Activated naive CD4-positive, alpha-beta T cell treated with anti-CD3 and anti-CD28 coated beads, Interleukin-2, amount 50 U/mL, for 24 hours (primary cell): ENCODE data around the gene DHRS2.
"Not testable (repeated sequence)": the region's sequence is repeated elsewhere in the genome, so short reads cannot be mapped to it uniquely, and the experiment has no call there.

Source experiments
- H3K27ac Mint-ChIP-seq: one replicate; pipeline ENCODE4 v1.8.0; 2021; ENCODE audit warnings: mild to moderate bottlenecking, mixed read lengths
- H3K27me3 Mint-ChIP-seq: one replicate; pipeline ENCODE4 v1.8.0; 2021; ENCODE audit warnings: mixed read lengths
- H3K36me3 Mint-ChIP-seq: one replicate; pipeline ENCODE4 v1.8.0; 2021; ENCODE audit warnings: mixed read lengths
- H3K4me1 Mint-ChIP-seq: one replicate; pipeline ENCODE4 v1.8.0; 2021; ENCODE audit warnings: mixed read lengths
- H3K4me3 Mint-ChIP-seq: one replicate; pipeline ENCODE4 v1.8.0; 2021; ENCODE audit warnings: mild to moderate bottlenecking, mixed read lengths
- H3K9me3 Mint-ChIP-seq: one replicate; pipeline ENCODE4 v1.8.0; 2021; ENCODE audit warnings: mixed read lengths

Gene DHRS2

DNA sequence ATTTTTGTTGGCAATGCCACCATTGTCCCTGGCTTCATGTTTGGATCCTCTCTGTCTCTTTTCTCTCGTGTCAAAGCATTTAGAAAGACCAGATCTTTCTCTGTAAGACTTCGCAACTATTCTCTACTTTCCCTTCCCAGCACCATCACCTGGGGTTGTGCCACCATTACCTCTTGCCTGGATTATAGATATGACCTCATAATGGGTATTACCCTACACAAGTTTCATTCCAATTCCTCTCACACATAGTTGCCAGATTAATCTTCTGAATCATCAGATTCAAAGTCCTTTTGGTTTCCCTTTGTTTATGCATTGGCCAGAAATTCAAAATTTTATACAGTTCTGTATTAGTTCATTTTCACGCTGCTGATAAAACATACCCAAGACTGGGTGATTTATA lies 27.2 kb upstream of the DHRS2 start:
- Mint-ChIP-seq H3K9me3 (peaks cover 6% of the 10 kb centered on the region), H3K27me3 (no peaks in the 10 kb centered on the region), H3K4me1 (peaks cover 50% of the 10 kb centered on the region), H3K36me3 (peaks cover 3% of the 10 kb centered on the region), H3K4me3 (peak overlapping the region; percentile 17), H3K27ac (peak overlapping the region; percentile 84)

DNA sequence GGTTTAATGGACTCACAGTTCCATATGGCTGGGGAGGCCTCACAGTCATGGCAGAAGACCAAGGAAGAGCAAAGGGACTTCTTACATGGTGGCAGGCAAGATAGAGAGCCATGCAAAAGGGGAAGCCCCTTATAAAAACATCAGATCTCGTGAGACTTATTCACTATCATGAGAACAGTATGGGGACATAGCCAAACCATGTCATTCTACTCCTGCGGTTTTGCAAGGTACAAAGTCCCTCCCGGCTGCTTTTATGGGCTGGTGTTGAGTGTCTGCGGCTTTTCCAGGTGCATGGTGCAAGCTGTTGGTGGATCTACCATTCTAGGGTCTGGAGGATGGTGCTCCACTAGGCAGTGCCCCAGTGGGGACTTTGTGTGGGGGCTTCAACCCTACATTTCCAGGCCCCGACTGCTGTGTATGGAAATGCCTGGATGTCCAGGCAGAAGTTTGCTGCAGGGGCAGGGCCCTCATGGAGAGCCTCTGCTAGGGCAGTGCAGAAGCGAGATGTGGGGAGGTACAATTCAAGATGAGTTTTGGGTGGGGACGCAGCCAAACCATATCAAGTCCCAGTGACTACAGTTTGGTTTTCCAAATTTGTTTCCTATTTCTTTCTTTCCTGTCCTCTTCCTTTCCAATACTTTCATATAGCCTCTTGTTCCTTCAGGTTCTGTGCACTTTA lies 26.6 kb upstream of the DHRS2 start:
- H3K36me3 Mint-ChIP-seq, H3K27me3 Mint-ChIP-seq, H3K9me3 Mint-ChIP-seq: not testable (repeated sequence)
- Mint-ChIP-seq H3K4me3 (peak overlapping the region; percentile 24), H3K4me1 (peaks cover 50% of the 10 kb centered on the region), H3K27ac (peak overlapping the region; percentile 84)

DNA sequence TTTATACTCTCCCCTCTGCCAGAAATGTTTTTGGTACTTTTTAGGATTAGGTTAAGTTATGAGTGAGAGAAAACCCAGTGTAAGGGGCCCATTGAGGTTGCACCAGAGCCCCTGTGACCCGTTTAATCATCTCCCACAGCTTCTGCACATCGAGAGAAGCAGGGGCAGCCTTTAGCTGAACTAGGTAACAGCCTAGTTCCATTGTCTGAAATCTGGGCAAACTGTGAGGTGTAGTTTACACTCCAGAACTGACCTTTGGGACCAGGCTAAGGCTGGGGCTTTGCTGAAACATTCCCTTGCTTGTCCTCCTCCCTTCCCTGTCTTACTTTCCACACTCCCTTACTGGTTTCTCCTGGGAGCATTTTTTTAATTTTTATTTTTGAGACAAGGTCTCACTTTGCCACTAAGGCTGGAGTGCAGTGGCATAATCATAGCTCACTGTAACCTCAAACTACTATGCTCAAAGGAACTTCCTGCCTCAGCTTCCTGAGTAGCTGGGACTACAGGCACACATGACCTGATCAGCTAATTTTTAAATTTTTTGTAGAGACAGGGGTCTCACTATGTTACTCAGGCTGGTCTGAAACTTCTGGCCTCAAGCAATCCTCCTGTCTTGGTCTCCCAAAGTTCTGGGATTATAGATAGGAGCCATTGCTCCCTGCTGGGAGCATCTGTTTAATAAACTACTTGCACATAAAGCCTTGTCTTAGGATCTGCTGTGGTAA lies 25.9 kb upstream of the DHRS2 start:
- Mint-ChIP-seq H3K27me3 (no peaks in the 10 kb centered on the region), H3K4me3 (peak overlapping the region; percentile 75), H3K9me3 (peaks cover 6% of the 10 kb centered on the region), H3K4me1 (peaks cover 50% of the 10 kb centered on the region), H3K27ac (peak overlapping the region; percentile 99), H3K36me3 (peaks cover 3% of the 10 kb centered on the region)

DNA sequence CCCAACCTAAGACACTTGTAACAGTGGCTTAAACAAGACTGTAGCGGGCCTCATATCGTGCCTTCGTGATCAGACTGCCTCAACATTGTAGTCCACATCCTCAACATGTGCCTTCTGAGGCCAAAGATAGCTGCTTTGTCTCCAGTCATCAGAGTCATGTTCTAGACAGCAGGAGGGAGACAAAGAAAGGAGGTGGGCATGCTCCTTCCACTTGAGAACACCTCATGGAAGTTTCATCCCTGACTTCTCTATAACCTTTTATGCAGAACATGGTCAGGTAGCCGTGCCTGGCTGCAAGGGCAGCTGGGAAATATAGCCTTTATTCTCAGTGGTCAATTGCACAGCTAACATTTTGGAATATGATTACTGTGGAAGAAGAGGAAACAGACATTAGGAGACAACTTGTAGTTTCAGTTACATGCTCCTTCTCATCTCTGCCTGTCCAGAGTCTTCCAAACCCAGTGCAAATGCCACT lies 25.3 kb upstream of the DHRS2 start:
- Mint-ChIP-seq H3K4me3 (peak overlapping the region; percentile 75), H3K27ac (peak overlapping the region; percentile 99), H3K36me3 (peaks cover 3% of the 10 kb centered on the region), H3K4me1 (peaks cover 46% of the 10 kb centered on the region), H3K27me3 (no peaks in the 10 kb centered on the region), H3K9me3 (peaks cover 6% of the 10 kb centered on the region)

DNA sequence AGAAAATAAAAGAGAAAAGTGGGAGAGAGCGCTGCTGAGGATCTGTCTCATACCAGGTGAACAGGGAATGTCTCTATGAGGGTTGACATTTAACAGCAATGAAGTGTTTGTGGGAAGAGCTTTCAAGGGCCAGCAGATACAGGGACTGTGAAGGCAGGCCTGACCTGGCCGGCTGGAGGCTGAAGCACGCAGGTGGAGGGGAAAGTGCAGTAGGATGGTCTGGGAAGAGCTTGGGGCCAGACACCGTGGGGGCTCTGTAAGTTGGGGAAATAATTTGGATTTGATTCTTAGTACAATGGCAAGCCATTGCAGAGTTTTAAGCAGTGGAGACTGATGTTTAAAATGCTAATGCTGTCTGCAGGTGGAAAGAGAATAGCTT lies 23.8 kb upstream of the DHRS2 start:
- H3K4me3 Mint-ChIP-seq: no peak overlapping the region
- peaks cover 38% of the 10 kb centered on the region for H3K4me1 Mint-ChIP-seq
- no peak overlapping the region for H3K27ac Mint-ChIP-seq
- peaks cover 6% of the 10 kb centered on the region for H3K9me3 Mint-ChIP-seq
- H3K36me3 Mint-ChIP-seq: peaks cover 3% of the 10 kb centered on the region
- no peaks in the 10 kb centered on the region for H3K27me3 Mint-ChIP-seq

DNA sequence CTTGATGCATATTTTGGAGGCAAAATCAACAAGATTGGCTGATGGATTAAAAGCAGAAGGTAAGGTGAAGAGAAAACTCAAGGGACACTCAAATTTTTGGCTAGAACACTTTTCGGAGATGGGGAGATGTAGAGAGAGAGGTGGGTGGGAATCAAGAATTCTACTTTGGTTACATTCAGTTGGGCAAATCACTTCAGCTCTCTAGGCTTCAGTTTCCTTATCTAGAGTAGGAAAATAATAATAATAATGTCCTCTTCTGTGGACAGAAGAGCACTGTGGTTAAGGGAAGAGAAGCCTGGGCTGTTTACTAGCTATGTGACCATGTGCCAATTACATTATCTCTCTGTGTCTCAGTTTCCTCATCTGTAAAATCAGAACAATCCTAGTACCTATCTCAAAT lies 23.4 kb upstream of the DHRS2 start:
- no peak overlapping the region for H3K27ac Mint-ChIP-seq

DNA sequence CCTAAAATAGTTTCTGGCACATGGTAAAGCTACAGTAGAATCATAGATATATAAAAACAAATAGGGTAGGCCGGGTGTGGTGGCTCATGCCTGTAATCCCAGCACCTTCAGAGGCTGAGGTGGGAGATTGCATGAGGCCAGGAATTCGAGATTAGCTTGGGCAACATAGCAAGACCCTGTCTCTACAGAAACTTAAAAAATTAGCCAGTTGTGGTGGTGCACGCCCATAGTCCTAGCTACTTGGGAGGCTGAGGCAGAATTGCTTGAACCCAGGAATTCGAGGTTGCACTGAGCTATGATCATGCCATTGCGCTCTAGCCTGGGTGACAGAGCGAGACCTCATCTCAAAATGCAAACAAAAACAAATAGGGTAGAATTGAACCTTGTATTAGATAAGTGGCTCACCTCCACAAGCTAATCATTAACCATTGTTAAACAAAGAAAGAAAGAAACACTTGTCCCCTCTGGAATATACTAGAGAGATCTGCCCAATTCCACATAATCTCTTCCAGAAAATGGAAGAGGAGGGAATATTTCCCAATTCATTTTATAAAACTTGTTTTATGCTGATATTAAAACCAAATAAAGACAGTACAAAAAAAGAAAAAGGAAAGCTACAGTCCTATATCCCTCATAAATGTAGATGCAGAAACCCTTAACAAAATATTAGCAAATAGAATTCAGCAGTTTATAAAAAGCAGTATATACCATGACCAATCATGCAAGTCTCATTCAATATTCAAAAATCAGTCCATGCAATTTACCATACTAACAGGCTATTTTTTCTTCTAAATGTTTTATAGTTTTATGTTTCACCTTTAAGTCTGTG lies 22.7 kb upstream of the DHRS2 start:
- H3K27me3 Mint-ChIP-seq: no peaks in the 10 kb centered on the region
- no peak overlapping the region for H3K27ac Mint-ChIP-seq
- H3K9me3 Mint-ChIP-seq: peaks cover 6% of the 10 kb centered on the region
- no peak overlapping the region for H3K4me3 Mint-ChIP-seq
- H3K36me3 Mint-ChIP-seq: peaks cover 3% of the 10 kb centered on the region
- peaks cover 37% of the 10 kb centered on the region for H3K4me1 Mint-ChIP-seq

More for the DNA sequence above, 23.4 kb upstream of the DHRS2 start:
- Mint-ChIP-seq H3K36me3 (peaks cover 3% of the 10 kb centered on the region), H3K4me1 (peaks cover 37% of the 10 kb centered on the region), H3K9me3 (peaks cover 6% of the 10 kb centered on the region), H3K27me3 (no peaks in the 10 kb centered on the region), H3K4me3 (no peak overlapping the region)

DNA sequence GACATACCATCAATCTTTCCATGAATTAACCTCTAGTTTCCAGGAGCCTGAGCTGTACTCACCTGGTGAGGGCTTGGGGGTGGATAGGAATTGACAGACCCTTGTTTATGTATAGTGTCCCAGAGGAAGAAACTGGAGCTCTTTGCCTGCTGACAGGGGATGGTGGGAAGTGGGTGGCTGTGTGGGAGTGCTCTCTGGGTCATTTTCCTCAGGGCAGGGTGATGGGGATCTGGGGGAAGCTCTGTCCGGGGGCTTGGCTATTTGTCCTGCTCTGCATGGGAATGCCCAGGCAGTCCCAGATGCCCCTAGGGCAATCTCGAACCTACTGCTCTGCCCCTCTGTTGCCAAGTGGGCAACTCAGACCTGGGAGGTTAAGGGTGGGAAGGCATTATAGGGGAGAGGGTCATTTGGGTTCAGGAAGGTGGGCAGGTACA lies 21.8 kb upstream of the DHRS2 start:
- Mint-ChIP-seq H3K4me3 (no peak overlapping the region), H3K36me3 (peaks cover 1% of the 10 kb centered on the region), H3K27ac (peak overlapping the region; percentile 25), H3K27me3 (no peaks in the 10 kb centered on the region), H3K4me1 (peaks cover 28% of the 10 kb centered on the region), H3K9me3 (no peaks in the 10 kb centered on the region)

DNA sequence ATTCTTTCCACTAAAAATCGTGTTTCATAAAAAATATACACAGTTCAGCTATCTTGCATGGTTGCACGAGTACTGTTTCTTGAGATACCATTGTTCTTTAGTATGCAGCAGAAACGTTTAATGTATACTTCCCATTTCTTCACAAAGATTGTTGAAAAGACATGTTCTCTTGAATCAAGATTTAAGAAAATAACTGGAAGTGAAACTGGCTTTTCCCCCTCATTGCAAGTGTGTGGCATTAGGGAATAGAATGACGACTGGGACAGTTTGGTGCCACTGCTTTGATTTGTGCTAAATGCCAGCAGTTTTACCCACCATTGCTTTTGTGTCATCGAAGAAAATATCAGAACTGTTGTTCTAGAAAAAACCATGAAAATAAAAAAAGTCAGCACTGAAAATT lies 20.3 kb upstream of the DHRS2 start:
- no peak overlapping the region for H3K4me3 Mint-ChIP-seq
- no peaks in the 10 kb centered on the region for H3K36me3 Mint-ChIP-seq
- no peaks in the 10 kb centered on the region for H3K9me3 Mint-ChIP-seq
- H3K4me1 Mint-ChIP-seq: peaks cover 13% of the 10 kb centered on the region
- H3K27me3 Mint-ChIP-seq: peaks cover 2% of the 10 kb centered on the region
- no peak overlapping the region for H3K27ac Mint-ChIP-seq

DNA sequence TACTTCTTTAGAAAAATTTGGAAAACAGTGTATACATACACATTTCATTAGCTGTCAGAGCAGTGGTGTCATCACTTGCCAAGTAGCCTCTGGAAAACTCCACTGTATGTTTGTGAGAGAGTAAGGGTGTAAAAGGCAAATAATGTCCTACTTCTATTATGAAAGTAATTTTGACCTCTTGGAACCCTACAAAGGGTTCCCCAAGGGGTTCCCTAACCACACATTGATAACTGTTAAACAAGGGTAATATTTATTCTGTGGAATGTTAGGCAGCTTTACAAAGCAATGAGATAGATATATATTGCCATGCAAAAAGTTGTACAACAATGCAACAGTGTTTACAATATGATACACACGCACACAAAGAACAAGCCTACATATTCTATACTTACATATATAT lies 18.6 kb upstream of the DHRS2 start:
- Mint-ChIP-seq H3K4me3 (no peak overlapping the region), H3K9me3 (no peaks in the 10 kb centered on the region), H3K4me1 (peaks cover under 1% of the 10 kb centered on the region), H3K27ac (no peak overlapping the region), H3K36me3 (peaks cover 1% of the 10 kb centered on the region), H3K27me3 (peaks cover 3% of the 10 kb centered on the region)

DNA sequence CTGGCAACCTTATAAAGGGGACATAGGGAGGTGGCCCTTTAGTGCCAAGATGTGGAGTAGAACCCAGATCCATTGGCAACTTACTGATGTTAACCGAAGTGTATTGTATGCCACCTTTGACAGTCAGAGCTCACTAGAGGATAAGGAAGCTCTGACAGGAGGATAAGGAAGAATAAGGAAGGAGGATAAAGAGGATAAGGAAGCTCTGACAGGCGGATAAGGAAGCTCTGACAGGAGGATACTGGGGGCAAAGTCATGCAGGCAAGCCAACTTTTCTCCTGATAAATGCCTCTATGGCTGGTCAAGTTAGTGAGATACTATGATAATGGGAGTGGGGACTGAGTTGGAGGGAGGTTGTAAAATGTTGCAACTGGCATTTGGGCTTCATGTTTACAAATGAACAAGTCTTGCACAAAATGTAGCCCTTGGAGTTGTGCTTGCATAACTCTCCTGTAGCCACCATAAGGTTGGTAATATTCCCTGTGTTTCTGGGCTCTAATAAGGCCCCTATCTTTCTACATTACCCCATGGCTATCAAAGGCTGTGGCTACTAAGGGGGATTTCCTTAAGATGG lies 17.7 kb upstream of the DHRS2 start:
- Mint-ChIP-seq H3K4me1 (no peaks in the 10 kb centered on the region), H3K4me3 (no peak overlapping the region), H3K27me3 (peaks cover 4% of the 10 kb centered on the region), H3K27ac (no peak overlapping the region), H3K9me3 (no peaks in the 10 kb centered on the region), H3K36me3 (peaks cover 1% of the 10 kb centered on the region)

DNA sequence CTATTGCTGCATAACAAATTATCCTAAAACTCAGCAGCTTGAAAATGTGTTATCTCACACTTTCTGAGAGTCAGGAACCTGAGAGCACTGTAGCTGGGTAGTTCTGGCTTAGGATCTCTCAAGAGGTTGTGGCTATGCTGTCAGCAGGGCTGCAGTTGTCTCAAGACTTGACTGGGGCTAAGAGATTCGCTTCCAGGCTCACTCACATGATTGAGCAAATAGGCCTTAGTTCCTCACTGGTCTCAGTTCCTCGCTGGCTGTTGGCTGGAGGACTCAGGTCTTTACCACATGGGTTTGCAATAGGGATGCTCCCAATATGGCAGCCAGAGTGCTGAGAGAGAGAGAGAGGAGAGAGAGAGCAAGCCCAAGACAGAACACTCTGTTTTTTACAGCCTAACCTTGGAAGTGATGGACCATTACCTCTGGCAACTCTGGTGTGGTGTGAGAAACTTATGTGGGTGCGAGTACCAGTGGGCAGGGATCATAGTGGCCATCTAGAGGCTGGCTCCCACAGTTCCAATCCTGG lies 15.9 kb upstream of the DHRS2 start:
- Mint-ChIP-seq H3K4me1 (no peaks in the 10 kb centered on the region), H3K27ac (no peak overlapping the region), H3K27me3 (peaks cover 4% of the 10 kb centered on the region), H3K9me3 (peaks cover 8% of the 10 kb centered on the region), H3K4me3 (no peak overlapping the region), H3K36me3 (peaks cover 1% of the 10 kb centered on the region)

DNA sequence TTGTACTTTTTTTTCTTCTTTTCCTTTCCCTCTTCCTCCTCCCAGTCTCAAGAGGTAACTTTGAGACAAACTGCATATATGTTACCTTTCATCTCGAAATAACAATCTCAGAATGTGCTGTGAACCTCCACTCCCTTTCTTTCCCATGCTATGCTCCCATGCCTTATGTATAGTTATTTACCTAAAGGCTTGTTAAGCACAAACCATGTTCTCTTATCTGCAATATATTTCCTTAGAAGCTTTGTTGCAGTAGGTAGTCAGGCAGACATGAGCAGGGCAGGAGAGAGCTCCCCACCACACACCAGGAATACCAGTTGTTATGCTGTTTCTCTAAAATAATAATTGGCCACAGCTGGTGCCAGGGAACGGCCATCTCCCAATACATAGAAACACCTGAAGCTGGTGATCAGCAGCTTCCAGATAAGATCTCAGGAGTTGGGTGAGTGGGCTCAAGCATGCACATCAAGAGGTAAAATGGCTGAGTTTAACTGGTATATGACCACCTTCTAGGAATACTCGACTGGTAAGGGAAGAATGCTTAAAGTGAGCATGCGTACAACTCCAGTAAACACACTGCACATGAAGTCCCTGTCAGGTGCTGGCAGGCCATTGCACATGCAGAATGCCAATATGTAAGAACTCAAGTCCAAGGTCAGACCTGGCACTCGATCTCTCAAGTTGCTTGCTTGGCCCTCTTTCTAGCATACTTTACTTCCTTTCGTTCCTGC lies 14.8 kb upstream of the DHRS2 start:
- no peaks in the 10 kb centered on the region for H3K4me1 Mint-ChIP-seq
- H3K27me3 Mint-ChIP-seq: peaks cover 4% of the 10 kb centered on the region
- H3K9me3 Mint-ChIP-seq: peaks cover 10% of the 10 kb centered on the region
- no peak overlapping the region for H3K27ac Mint-ChIP-seq
- H3K36me3 Mint-ChIP-seq: peaks cover 1% of the 10 kb centered on the region
- H3K4me3 Mint-ChIP-seq: no peak overlapping the region

DNA sequence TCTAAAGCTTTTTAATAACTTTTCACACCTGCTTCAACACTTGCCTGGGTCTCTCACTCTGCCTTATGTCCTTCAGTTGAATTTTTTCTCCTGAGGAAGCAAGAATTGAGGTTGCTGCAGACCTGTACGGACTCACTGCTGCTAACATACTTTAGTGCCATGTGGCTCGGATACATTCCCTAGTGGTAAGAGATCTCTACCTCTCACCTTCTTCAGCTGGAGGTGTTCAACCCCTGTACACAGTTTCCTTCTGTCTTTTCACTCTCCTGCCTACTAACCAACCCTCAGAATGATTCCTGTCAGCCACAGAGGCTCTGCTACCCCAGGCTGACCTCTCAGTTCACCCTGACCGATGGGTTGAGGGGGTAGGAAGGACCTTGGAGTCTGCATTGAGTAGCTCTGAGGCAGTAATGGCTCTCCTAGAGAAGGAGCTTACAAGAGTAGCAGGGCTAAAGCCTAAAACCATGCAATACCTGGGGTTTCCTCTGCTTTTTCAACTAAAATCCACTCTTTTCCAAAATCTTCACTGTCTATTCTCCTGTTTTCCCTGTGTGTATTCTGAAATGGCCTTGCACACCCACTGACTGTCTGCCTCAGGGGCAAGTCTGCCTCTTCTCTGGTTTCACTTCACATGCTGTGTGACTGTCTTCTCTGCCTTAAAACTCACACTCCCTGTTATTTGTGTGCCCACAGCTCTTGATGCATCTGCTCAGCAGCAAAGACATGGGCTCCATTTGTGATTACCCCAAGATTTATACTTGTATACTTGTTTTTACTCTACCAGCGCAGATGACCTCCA lies 14.0 kb upstream of the DHRS2 start:
- H3K4me3 Mint-ChIP-seq: no peak overlapping the region
- peaks cover 4% of the 10 kb centered on the region for H3K27me3 Mint-ChIP-seq
- H3K27ac Mint-ChIP-seq: no peak overlapping the region
- peaks cover 1% of the 10 kb centered on the region for H3K36me3 Mint-ChIP-seq
- peaks cover 10% of the 10 kb centered on the region for H3K9me3 Mint-ChIP-seq
- H3K4me1 Mint-ChIP-seq: no peaks in the 10 kb centered on the region
